Type B pancreatic cell (in vitro differentiated cells): ENCODE measurements around the gene NAP1L1. TPM values are rescaled to one million over a fixed set of nuclear protein-coding genes. Genes with fewer than 3 reads are reported as not detected.

Experiments used
- DNase-seq: peaks from one replicate; pipeline ENCODE4 v3.0.0; 2021; ENCODE audit warnings: mixed read lengths; ENCODE audit not compliant: unreplicated experiment; ENCODE audit errors: extremely low spot score
- H3K27ac Mint-ChIP-seq: 2 replicates; pipeline ENCODE4 v1.8.0; 2021; ENCODE audit warnings: mild to moderate bottlenecking, mixed read lengths
- H3K27me3 Mint-ChIP-seq: 2 replicates; pipeline ENCODE4 v1.8.0; 2021; ENCODE audit warnings: mixed read lengths
- H3K36me3 Mint-ChIP-seq: 2 replicates; pipeline ENCODE4 v1.8.0; 2021; ENCODE audit warnings: mixed read lengths
- H3K4me1 Mint-ChIP-seq: one replicate; pipeline ENCODE4 v1.8.0; 2021; ENCODE audit warnings: mixed read lengths; ENCODE audit not compliant: unreplicated experiment
- H3K4me3 Mint-ChIP-seq: 2 replicates; pipeline ENCODE4 v1.8.0; 2021; ENCODE audit warnings: mild to moderate bottlenecking, mixed read lengths
- H3K9me3 Mint-ChIP-seq: 2 replicates; pipeline ENCODE4 v1.8.0; 2021; ENCODE audit warnings: mixed read lengths
- total RNA-seq: library from RNA; stranded (reverse); gene quantifications from 2 replicates; pipeline ENCODE4 v1.2.1, GENCODE V29; 2021; ENCODE audit warnings: low replicate concordance
- TF ChIP-seq, protein P1 (sequence below): fragments of 200-600 bp; sonication (generic); conservative IDR thresholded peaks from 2 replicates; pipeline ENCODE4 v1.5.0; 2021; ENCODE audit warnings: antibody characterized with exemption, mild to moderate bottlenecking

The NAP1L1 gene
- total RNA-seq, 1 donor from 2014 or later, result 883 TPM

GRCh38 chr12:76060111-76060510, 24.4 kb downstream of the NAP1L1 start:
- H3K9me3 Mint-ChIP-seq, result peaks cover 4% of the 10 kb centered on the region
- H3K27me3 Mint-ChIP-seq, result no peaks in the 10 kb centered on the region
- TF ChIP-seq, protein P1, sequence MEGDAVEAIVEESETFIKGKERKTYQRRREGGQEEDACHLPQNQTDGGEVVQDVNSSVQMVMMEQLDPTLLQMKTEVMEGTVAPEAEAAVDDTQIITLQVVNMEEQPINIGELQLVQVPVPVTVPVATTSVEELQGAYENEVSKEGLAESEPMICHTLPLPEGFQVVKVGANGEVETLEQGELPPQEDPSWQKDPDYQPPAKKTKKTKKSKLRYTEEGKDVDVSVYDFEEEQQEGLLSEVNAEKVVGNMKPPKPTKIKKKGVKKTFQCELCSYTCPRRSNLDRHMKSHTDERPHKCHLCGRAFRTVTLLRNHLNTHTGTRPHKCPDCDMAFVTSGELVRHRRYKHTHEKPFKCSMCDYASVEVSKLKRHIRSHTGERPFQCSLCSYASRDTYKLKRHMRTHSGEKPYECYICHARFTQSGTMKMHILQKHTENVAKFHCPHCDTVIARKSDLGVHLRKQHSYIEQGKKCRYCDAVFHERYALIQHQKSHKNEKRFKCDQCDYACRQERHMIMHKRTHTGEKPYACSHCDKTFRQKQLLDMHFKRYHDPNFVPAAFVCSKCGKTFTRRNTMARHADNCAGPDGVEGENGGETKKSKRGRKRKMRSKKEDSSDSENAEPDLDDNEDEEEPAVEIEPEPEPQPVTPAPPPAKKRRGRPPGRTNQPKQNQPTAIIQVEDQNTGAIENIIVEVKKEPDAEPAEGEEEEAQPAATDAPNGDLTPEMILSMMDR, result no peak
- no peak for DNase-seq
- peaks cover 54% of the 10 kb centered on the region for H3K36me3 Mint-ChIP-seq
- H3K4me1 Mint-ChIP-seq, result no peaks in the 10 kb centered on the region
- no peak overlapping the region for H3K4me3 Mint-ChIP-seq
- H3K27ac Mint-ChIP-seq, result peak overlapping the region; percentile 49

GRCh38 chr12:76057326-76057725, 27.2 kb downstream of the NAP1L1 start:
- no peaks in the 10 kb centered on the region for H3K4me1 Mint-ChIP-seq
- no peak for DNase-seq
- no peak overlapping the region for H3K4me3 Mint-ChIP-seq
- H3K36me3 Mint-ChIP-seq, result peaks cover 42% of the 10 kb centered on the region
- no peaks in the 10 kb centered on the region for H3K9me3 Mint-ChIP-seq
- no peaks in the 10 kb centered on the region for H3K27me3 Mint-ChIP-seq
- TF ChIP-seq, protein P1, result no peak
- H3K27ac Mint-ChIP-seq, result no peak overlapping the region

GRCh38 chr12:76055393-76055792, 29.1 kb downstream of the NAP1L1 start:
- H3K4me3 Mint-ChIP-seq, result no peak overlapping the region
- TF ChIP-seq, protein P1, result peak; percentile 39

GRCh38 chr12:76049575-76050251, 34.8 kb downstream of the NAP1L1 start:
- H3K27me3 Mint-ChIP-seq, result no peaks in the 10 kb centered on the region
- H3K9me3 Mint-ChIP-seq, result no peaks in the 10 kb centered on the region
- H3K36me3 Mint-ChIP-seq, result peaks cover 40% of the 10 kb centered on the region
- no peak overlapping the region for H3K27ac Mint-ChIP-seq
- H3K4me1 Mint-ChIP-seq, result no peaks in the 10 kb centered on the region
- no peak for DNase-seq
- no peak overlapping the region for H3K4me3 Mint-ChIP-seq
- TF ChIP-seq, protein P1, result no peak

More at GRCh38 chr12:76055393-76055792, 29.1 kb downstream of the NAP1L1 start:
- no peak overlapping the region for H3K27ac Mint-ChIP-seq
- DNase-seq, result no peak
- no peaks in the 10 kb centered on the region for H3K4me1 Mint-ChIP-seq
- peaks cover 41% of the 10 kb centered on the region for H3K36me3 Mint-ChIP-seq
- H3K9me3 Mint-ChIP-seq, result no peaks in the 10 kb centered on the region
- no peaks in the 10 kb centered on the region for H3K27me3 Mint-ChIP-seq

- Mint-ChIP-seq H3K27me3 (no peaks in the 10 kb centered on the region), H3K9me3 (no peaks in the 10 kb centered on the region), H3K4me1 (no peaks in the 10 kb centered on the region), H3K4me3 (no peak overlapping the region), H3K27ac (no peak overlapping the region), H3K36me3 (peaks cover 34% of the 10 kb centered on the region)
- DNase-seq, result no peak
- TF ChIP-seq, protein P1, result no peak
These were observed 36.7 kb downstream of the NAP1L1 start for GRCh38 chr12:76047742-76048141.

- Mint-ChIP-seq H3K4me3 (no peak overlapping the region), H3K36me3 (peaks cover 34% of the 10 kb centered on the region), H3K27ac (no peak overlapping the region), H3K27me3 (no peaks in the 10 kb centered on the region), H3K9me3 (no peaks in the 10 kb centered on the region), H3K4me1 (no peaks in the 10 kb centered on the region)
- DNase-seq, result no peak
- TF ChIP-seq, protein P1, result no peak
These were observed 37.4 kb downstream of the NAP1L1 start for GRCh38 chr12:76047060-76047459.
